HG02852 (cell line): ENCODE data around the gene CA10.

ENCODE experiments used
- ATAC-seq: cut with Tn5 transposase; IDR thresholded peaks from one replicate; pipeline ENCODE4 v1.9.1; 2021; ENCODE audit warnings: mild to moderate bottlenecking, moderate library complexity; ENCODE audit not compliant: unreplicated experiment

CA10 gene

GRCh38 chr17:52049051-52049450 is 109.5 kb downstream of the CA10 start:
- no peak for ATAC-seq

GRCh38 chr17:52048137-52048898 is 110.2 kb downstream of the CA10 start:
- no peak for ATAC-seq

GRCh38 chr17:52047086-52047485 is 111.4 kb downstream of the CA10 start:
- ATAC-seq, result no peak

GRCh38 chr17:52041123-52041617 is 117.3 kb downstream of the CA10 start:
- ATAC-seq, result no peak

- no peak for ATAC-seq
Measured at GRCh38 chr17:52036416-52036815, 122.1 kb downstream of the CA10 start.

- ATAC-seq, result no peak
Measured at GRCh38 chr17:52035336-52035915, 123.1 kb downstream of the CA10 start.

GRCh38 chr17:52032454-52032853 is 126.1 kb downstream of the CA10 start:
- ATAC-seq, result no peak

GRCh38 chr17:52030052-52030451 is 128.5 kb downstream of the CA10 start:
- ATAC-seq, result no peak

- no peak for ATAC-seq
Measured at GRCh38 chr17:52027620-52028295, 130.8 kb downstream of the CA10 start.

- ATAC-seq, result no peak
Measured at GRCh38 chr17:52027081-52027480, 131.4 kb downstream of the CA10 start.

- ATAC-seq, result no peak
Measured at GRCh38 chr17:52026075-52026474, 132.4 kb downstream of the CA10 start.

GRCh38 chr17:52025236-52025635 is 133.3 kb downstream of the CA10 start:
- ATAC-seq, result no peak

- ATAC-seq, result no peak
Measured at GRCh38 chr17:52024300-52024870, 134.1 kb downstream of the CA10 start.

- ATAC-seq, result no peak
Measured at GRCh38 chr17:52011064-52011463, 147.4 kb downstream of the CA10 start.

- ATAC-seq, result no peak
Measured at GRCh38 chr17:51999654-52000053, 158.9 kb downstream of the CA10 start.

GRCh38 chr17:51997723-51998122 is 160.8 kb downstream of the CA10 start:
- no peak for ATAC-seq

- ATAC-seq, result no peak
Measured at GRCh38 chr17:51995797-51996403, 162.6 kb downstream of the CA10 start.

- ATAC-seq, result no peak
Measured at GRCh38 chr17:51992864-51993416, 165.6 kb downstream of the CA10 start.

- ATAC-seq, result no peak
Measured at GRCh38 chr17:51971121-51971520, 187.4 kb downstream of the CA10 start.

- ATAC-seq, result no peak
Measured at GRCh38 chr17:51961689-51962088, 196.8 kb downstream of the CA10 start.

- ATAC-seq, result no peak
Measured at GRCh38 chr17:51957786-51958185, 200.7 kb downstream of the CA10 start.
